Measurements from ENCODE around the gene MARCO. TPM values are rescaled to one million over a fixed set of nuclear protein-coding genes. Genes with fewer than 3 reads are reported as not detected.

MARCO gene
- total and polyA plus RNA-seq, 2 experiments from 2014 or later: not detected

DNA sequence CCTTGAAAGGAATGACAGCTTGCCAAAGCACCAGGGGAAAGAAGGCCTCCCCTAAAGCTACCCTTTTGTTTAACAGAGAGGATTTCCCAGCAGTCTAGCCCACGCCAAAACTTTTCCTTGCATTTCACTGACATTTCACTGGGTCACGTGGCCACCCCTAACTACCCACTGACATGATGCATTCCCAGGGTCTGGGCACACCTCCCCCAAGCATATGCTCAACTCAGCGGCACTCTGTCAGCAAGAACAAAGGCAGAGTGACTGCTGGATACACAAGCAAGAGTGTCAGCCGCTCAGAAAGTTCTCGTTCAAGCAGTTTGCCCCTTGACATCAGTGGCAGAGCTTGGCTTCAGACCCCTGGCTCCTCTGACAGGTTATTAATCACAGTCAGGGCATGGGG is 34.2 kb upstream of the MARCO start:
- Mint-ChIP-seq H3K27me3 (ENCODE audit: insufficient read depth, low read depth, poor library complexity) (no peaks in the 10 kb centered on the region), H3K27ac (no peak overlapping the region), H3K4me1 (no peaks in the 10 kb centered on the region), H3K4me3 (no peak overlapping the region), H3K36me3 (ENCODE audit: low read depth) (no peaks in the 10 kb centered on the region), H3K9me3 (no peaks in the 10 kb centered on the region)
- Histone ChIP-seq H3K27me3 (ENCODE audit: insufficient read depth) (no peaks in the 10 kb centered on the region), H2AFZ (no peak overlapping the region), H4K20me1 (replicated peaks; ENCODE audit: insufficient read depth) (no peaks in the 10 kb centered on the region), H3K36me3 (ENCODE audit: insufficient read depth) (no peaks in the 10 kb centered on the region), H3F3A (replicated peaks; ENCODE audit: low read depth) (no peaks in the 10 kb centered on the region), H3K4me3 (no peak overlapping the region), H3K4me2 (no peak overlapping the region), H3K9me2 (ENCODE audit: insufficient read depth) (peaks cover 3% of the 10 kb centered on the region; the same call in 1 of the 2 replicates), H3K4me1 (ENCODE audit: insufficient read depth) (no peaks in the 10 kb centered on the region), H3K79me2 (replicated peaks; ENCODE audit: insufficient read depth) (no peaks in the 10 kb centered on the region), H3K27ac (ENCODE audit: low read depth) (no peak overlapping the region)
- DNase-seq (ENCODE audit: low spot score): no peak
- TF ChIP-seq POLR2AphosphoS5 (IDR thresholded peaks at IDR 0.05; ENCODE audit: low read depth) (no peak), ZNF331 (CRISPR knock-in tag; IDR thresholded peaks at IDR 0.05; ENCODE audit: low read depth) (no peak)
- TF ChIP-seq, protein P1, sequence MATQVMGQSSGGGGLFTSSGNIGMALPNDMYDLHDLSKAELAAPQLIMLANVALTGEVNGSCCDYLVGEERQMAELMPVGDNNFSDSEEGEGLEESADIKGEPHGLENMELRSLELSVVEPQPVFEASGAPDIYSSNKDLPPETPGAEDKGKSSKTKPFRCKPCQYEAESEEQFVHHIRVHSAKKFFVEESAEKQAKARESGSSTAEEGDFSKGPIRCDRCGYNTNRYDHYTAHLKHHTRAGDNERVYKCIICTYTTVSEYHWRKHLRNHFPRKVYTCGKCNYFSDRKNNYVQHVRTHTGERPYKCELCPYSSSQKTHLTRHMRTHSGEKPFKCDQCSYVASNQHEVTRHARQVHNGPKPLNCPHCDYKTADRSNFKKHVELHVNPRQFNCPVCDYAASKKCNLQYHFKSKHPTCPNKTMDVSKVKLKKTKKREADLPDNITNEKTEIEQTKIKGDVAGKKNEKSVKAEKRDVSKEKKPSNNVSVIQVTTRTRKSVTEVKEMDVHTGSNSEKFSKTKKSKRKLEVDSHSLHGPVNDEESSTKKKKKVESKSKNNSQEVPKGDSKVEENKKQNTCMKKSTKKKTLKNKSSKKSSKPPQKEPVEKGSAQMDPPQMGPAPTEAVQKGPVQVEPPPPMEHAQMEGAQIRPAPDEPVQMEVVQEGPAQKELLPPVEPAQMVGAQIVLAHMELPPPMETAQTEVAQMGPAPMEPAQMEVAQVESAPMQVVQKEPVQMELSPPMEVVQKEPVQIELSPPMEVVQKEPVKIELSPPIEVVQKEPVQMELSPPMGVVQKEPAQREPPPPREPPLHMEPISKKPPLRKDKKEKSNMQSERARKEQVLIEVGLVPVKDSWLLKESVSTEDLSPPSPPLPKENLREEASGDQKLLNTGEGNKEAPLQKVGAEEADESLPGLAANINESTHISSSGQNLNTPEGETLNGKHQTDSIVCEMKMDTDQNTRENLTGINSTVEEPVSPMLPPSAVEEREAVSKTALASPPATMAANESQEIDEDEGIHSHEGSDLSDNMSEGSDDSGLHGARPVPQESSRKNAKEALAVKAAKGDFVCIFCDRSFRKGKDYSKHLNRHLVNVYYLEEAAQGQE (IDR thresholded peaks at IDR 0.05; ENCODE audit: unreplicated experiment): no peak
- TF ChIP-seq, protein P2, sequence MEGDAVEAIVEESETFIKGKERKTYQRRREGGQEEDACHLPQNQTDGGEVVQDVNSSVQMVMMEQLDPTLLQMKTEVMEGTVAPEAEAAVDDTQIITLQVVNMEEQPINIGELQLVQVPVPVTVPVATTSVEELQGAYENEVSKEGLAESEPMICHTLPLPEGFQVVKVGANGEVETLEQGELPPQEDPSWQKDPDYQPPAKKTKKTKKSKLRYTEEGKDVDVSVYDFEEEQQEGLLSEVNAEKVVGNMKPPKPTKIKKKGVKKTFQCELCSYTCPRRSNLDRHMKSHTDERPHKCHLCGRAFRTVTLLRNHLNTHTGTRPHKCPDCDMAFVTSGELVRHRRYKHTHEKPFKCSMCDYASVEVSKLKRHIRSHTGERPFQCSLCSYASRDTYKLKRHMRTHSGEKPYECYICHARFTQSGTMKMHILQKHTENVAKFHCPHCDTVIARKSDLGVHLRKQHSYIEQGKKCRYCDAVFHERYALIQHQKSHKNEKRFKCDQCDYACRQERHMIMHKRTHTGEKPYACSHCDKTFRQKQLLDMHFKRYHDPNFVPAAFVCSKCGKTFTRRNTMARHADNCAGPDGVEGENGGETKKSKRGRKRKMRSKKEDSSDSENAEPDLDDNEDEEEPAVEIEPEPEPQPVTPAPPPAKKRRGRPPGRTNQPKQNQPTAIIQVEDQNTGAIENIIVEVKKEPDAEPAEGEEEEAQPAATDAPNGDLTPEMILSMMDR (conservative IDR thresholded peaks at IDR 0.05; ENCODE audit: low read depth in 2 of 2): no peak
- ATAC-seq: no peak

DNA sequence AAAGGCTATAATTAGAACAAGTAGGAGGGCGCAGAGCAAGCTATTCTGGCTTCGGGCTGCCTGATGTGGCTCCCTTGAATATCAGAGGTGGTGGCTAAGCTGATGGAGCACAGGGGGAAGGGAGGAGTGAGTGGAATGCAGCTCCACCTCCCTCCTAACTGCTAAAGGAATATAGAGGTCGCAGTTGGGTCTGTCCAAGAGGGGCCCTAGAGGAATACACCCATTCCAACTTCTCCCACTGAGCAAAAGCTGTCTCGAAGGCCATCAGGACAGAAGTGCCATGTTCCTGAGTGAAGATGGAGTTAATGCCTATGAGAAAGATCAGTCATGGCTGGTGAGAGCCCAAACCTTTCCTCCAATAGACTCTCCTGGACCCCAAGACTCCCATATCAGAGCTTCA is 32.8 kb upstream of the MARCO start:
- no peak overlapping the region for H3K4me2 ChIP-seq
- no peaks in the 10 kb centered on the region for H3K27me3 ChIP-seq (ENCODE audit: insufficient read depth)
- no peaks in the 10 kb centered on the region for H3K4me1 ChIP-seq (ENCODE audit: insufficient read depth)
- H3K4me3 ChIP-seq: no peak overlapping the region
- H3K36me3 Mint-ChIP-seq (ENCODE audit: low read depth): no peaks in the 10 kb centered on the region
- H3K9me3 Mint-ChIP-seq: no peaks in the 10 kb centered on the region
- H3K36me3 ChIP-seq (ENCODE audit: insufficient read depth): no peaks in the 10 kb centered on the region
- no peaks in the 10 kb centered on the region for H3K27me3 Mint-ChIP-seq (ENCODE audit: insufficient read depth, low read depth, poor library complexity)
- H3K9me2 ChIP-seq (ENCODE audit: insufficient read depth): no peaks in the 10 kb centered on the region
- H3F3A ChIP-seq (replicated peaks; ENCODE audit: low read depth): no peaks in the 10 kb centered on the region
- H4K20me1 ChIP-seq (replicated peaks; ENCODE audit: insufficient read depth): no peaks in the 10 kb centered on the region
- H3K4me3 Mint-ChIP-seq: no peak overlapping the region
- DNase-seq (ENCODE audit: low spot score) (no peak), ATAC-seq (no peak)
- peak overlapping the region; percentile 23; the same call in 1 of the 2 replicates for H2AFZ ChIP-seq
- no peak overlapping the region for H3K27ac Mint-ChIP-seq
- H3K27ac ChIP-seq (ENCODE audit: low read depth): no peak overlapping the region
- H3K79me2 ChIP-seq (replicated peaks; ENCODE audit: insufficient read depth): no peaks in the 10 kb centered on the region
- H3K4me1 Mint-ChIP-seq: no peaks in the 10 kb centered on the region
- TF ChIP-seq JUNB (IDR thresholded peaks at IDR 0.05; ENCODE audit: unreplicated experiment) (no peak), POLR2AphosphoS5 (IDR thresholded peaks at IDR 0.05; ENCODE audit: low read depth) (no peak), ZNF114 (CRISPR knock-in tag; IDR thresholded peaks at IDR 0.05) (no peak)
- TF ChIP-seq, protein P1 (IDR thresholded peaks at IDR 0.05; ENCODE audit: unreplicated experiment): no peak
- TF ChIP-seq, protein P3, sequence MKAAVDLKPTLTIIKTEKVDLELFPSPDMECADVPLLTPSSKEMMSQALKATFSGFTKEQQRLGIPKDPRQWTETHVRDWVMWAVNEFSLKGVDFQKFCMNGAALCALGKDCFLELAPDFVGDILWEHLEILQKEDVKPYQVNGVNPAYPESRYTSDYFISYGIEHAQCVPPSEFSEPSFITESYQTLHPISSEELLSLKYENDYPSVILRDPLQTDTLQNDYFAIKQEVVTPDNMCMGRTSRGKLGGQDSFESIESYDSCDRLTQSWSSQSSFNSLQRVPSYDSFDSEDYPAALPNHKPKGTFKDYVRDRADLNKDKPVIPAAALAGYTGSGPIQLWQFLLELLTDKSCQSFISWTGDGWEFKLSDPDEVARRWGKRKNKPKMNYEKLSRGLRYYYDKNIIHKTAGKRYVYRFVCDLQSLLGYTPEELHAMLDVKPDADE (IDR thresholded peaks at IDR 0.05): no peak
